WTC11 (cell line): ENCODE data around the gene BIRC5. TPM values are rescaled to one million over a fixed set of nuclear protein-coding genes. Genes with fewer than 3 reads are reported as not detected.

Experiments used
- ATAC-seq: fragments of 200-7000 bp; cut with Tn5 transposase; 2 replicates; pipeline ENCODE4 v1.10.0; 2021; ENCODE audit warnings: mild to moderate bottlenecking, moderate library complexity
- CTCF ChIA-PET: fragments of 300-600 bp; sonication (Branson Sonifier 250); formaldehyde crosslinking; loops from one replicate; lab custom pipeline; 2021; ENCODE audit warnings: antibody characterized with exemption; lab: Charles Lee
- POLR2A ChIA-PET: fragments of 350-600 bp; sonication (Branson Sonifier 250); formaldehyde crosslinking; loops from one replicate; lab custom pipeline; 2021; ENCODE audit warnings: antibody characterized with exemption; lab: Charles Lee
- DNase-seq: peaks from one replicate; pipeline ENCODE4 v3.0.0; 2021; ENCODE audit warnings: low spot score
- H3K27ac Mint-ChIP-seq: 2 replicates; pipeline ENCODE4 v1.8.0; 2021; ENCODE audit warnings: mixed read lengths
- H3K27me3 Mint-ChIP-seq: 2 replicates; pipeline ENCODE4 v1.8.0; 2021; ENCODE audit warnings: low read depth, mild to moderate bottlenecking, moderate library complexity, mixed read lengths
- H3K36me3 Mint-ChIP-seq: 2 replicates; pipeline ENCODE4 v1.8.0; 2021; ENCODE audit warnings: mixed read lengths
- H3K4me1 Mint-ChIP-seq: 2 replicates; pipeline ENCODE4 v1.8.0; 2022; ENCODE audit warnings: mixed read lengths
- H3K4me3 Mint-ChIP-seq: 2 replicates; pipeline ENCODE4 v1.8.0; 2021; ENCODE audit warnings: mild to moderate bottlenecking, moderate library complexity, mixed read lengths
- H3K9me3 Mint-ChIP-seq: 2 replicates; pipeline ENCODE4 v1.8.0; 2021; ENCODE audit warnings: mixed read lengths
- AR ChIP-seq: fragments of 250-450 bp; sonication (Bioruptor Pico); IDR thresholded peaks from 2 replicates; pipeline ENCODE4 v1.9.0; 2021; ENCODE audit warnings: mild to moderate bottlenecking
- ATF1 ChIP-seq: sonication (generic); formaldehyde crosslinking; IDR thresholded peaks from 2 replicates; pipeline ENCODE4 v1.8.1; 2023; ENCODE audit warnings: mild to moderate bottlenecking, moderate library complexity, missing genetic modification reagents
- CREM ChIP-seq: sonication (generic); formaldehyde crosslinking; IDR thresholded peaks from 2 replicates; pipeline ENCODE4 v1.8.1; 2022; ENCODE audit warnings: mild to moderate bottlenecking, missing genetic modification reagents, moderate library complexity
- ERG ChIP-seq: fragments of 250-450 bp; sonication (Bioruptor Pico); IDR thresholded peaks from 2 replicates; pipeline ENCODE4 v1.8.0; 2021; ENCODE audit warnings: mild to moderate bottlenecking
- FOXP1 ChIP-seq: sonication (generic); formaldehyde crosslinking; IDR thresholded peaks from 2 replicates; pipeline ENCODE4 v1.8.0; 2022; ENCODE audit warnings: missing genetic modification reagents, mild to moderate bottlenecking, moderate library complexity, borderline replicate concordance
- GABPB1 ChIP-seq: sonication (generic); formaldehyde crosslinking; IDR thresholded peaks from 2 replicates; pipeline ENCODE4 v1.8.1; 2023; ENCODE audit warnings: mild to moderate bottlenecking, missing genetic modification reagents
- IRF1 ChIP-seq: sonication (generic); formaldehyde crosslinking; IDR thresholded peaks from 2 replicates; pipeline ENCODE4 v1.8.0; 2023; ENCODE audit warnings: missing genetic modification reagents
- JAZF1 ChIP-seq: fragments of 250-450 bp; sonication (Bioruptor Pico); IDR thresholded peaks from 2 replicates; pipeline ENCODE4 v1.9.0; 2021; ENCODE audit warnings: moderate library complexity, mild to moderate bottlenecking, inconsistent platforms
- NR2C2 ChIP-seq: sonication (generic); formaldehyde crosslinking; IDR thresholded peaks from 2 replicates; pipeline ENCODE4 v1.8.0; 2022; ENCODE audit warnings: mild to moderate bottlenecking, missing genetic modification reagents
- NR3C1 ChIP-seq: sonication (generic); formaldehyde crosslinking; conservative IDR thresholded peaks from 2 replicates; pipeline ENCODE4 v1.8.1; 2023; ENCODE audit warnings: low read depth, mild to moderate bottlenecking, missing genetic modification reagents
- TEAD1 ChIP-seq: sonication (generic); formaldehyde crosslinking; IDR thresholded peaks from 2 replicates; pipeline ENCODE4 v1.8.0; 2022; ENCODE audit warnings: mild to moderate bottlenecking, missing genetic modification reagents
- ZBTB21 ChIP-seq: sonication (generic); formaldehyde crosslinking; IDR thresholded peaks from 2 replicates; pipeline ENCODE4 v1.8.1; 2023; ENCODE audit warnings: mild to moderate bottlenecking, missing genetic modification reagents, borderline replicate concordance
- total RNA-seq: library from RNA; stranded (reverse); gene quantifications from 3 replicates; pipeline ENCODE4 v1.2.3, GENCODE V29; 2021
- TF ChIP-seq, protein P1 (sequence below): sonication (generic); formaldehyde crosslinking; IDR thresholded peaks from 2 replicates; pipeline ENCODE4 v1.8.0; 2022; ENCODE audit warnings: mild to moderate bottlenecking, missing genetic modification reagents
- TF ChIP-seq, protein P2 (sequence below): sonication (generic); formaldehyde crosslinking; IDR thresholded peaks from 2 replicates; pipeline ENCODE4 v1.8.1; 2023; ENCODE audit warnings: mild to moderate bottlenecking, missing genetic modification reagents
- TF ChIP-seq, protein P3 (sequence below): sonication (generic); formaldehyde crosslinking; IDR thresholded peaks from 2 replicates; pipeline ENCODE4 v1.8.1; 2023; ENCODE audit warnings: mild to moderate bottlenecking, moderate library complexity, missing genetic modification reagents

Gene BIRC5
- total RNA-seq, 1 experiment from 2014 or later = 115 TPM

DNA sequence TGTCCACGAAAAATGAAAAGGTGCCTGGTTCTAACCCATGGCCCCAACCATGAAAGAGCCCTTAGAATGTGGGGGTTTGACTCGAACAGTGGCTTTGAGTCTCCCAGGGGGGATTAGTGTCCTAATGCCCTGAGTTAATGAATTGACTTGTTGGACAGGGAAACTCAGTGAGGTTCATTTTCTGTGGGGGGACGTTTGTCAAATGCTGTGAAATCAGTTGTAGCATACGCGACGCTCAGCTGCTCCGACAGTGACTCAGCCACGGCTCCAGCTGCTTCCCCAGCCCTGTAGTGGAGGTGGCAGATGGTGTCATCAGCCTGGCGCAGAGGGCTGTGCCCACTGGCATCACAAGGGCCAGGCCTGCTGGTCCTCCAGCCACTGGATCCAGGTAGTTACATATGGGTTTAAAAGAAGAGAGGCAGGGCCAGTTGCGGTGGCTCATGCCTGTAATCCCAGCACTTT is 13.4 kb downstream of the BIRC5 start (continued):
- TF ChIP-seq ERG (CRISPR knock-in tag) = no peak
- TF ChIP-seq, protein P1, sequence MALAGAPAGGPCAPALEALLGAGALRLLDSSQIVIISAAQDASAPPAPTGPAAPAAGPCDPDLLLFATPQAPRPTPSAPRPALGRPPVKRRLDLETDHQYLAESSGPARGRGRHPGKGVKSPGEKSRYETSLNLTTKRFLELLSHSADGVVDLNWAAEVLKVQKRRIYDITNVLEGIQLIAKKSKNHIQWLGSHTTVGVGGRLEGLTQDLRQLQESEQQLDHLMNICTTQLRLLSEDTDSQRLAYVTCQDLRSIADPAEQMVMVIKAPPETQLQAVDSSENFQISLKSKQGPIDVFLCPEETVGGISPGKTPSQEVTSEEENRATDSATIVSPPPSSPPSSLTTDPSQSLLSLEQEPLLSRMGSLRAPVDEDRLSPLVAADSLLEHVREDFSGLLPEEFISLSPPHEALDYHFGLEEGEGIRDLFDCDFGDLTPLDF (CRISPR knock-in tag) = no peak
- TF ChIP-seq JAZF1 (CRISPR knock-in tag) = no peak
- TF ChIP-seq GABPB1 (CRISPR knock-in tag) = no peak
- no peak for TF ChIP-seq ZBTB21 (CRISPR knock-in tag)
- TF ChIP-seq TEAD1 = no peak
- TF ChIP-seq, protein P2, sequence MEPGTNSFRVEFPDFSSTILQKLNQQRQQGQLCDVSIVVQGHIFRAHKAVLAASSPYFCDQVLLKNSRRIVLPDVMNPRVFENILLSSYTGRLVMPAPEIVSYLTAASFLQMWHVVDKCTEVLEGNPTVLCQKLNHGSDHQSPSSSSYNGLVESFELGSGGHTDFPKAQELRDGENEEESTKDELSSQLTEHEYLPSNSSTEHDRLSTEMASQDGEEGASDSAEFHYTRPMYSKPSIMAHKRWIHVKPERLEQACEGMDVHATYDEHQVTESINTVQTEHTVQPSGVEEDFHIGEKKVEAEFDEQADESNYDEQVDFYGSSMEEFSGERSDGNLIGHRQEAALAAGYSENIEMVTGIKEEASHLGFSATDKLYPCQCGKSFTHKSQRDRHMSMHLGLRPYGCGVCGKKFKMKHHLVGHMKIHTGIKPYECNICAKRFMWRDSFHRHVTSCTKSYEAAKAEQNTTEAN = no peak
- TF ChIP-seq, protein P3, sequence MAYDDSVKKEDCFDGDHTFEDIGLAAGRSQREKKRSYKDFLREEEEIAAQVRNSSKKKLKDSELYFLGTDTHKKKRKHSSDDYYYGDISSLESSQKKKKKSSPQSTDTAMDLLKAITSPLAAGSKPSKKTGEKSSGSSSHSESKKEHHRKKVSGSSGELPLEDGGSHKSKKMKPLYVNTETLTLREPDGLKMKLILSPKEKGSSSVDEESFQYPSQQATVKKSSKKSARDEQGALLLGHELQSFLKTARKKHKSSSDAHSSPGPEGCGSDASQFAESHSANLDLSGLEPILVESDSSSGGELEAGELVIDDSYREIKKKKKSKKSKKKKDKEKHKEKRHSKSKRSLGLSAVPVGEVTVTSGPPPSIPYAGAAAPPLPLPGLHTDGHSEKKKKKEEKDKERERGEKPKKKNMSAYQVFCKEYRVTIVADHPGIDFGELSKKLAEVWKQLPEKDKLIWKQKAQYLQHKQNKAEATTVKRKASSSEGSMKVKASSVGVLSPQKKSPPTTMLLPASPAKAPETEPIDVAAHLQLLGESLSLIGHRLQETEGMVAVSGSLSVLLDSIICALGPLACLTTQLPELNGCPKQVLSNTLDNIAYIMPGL (CRISPR knock-in tag) = no peak

- DNase-seq (no peak), ATAC-seq (no peak)
- Mint-ChIP-seq H3K27ac (no peak overlapping the region), H3K36me3 (peaks cover 20% of the 10 kb centered on the region), H3K27me3 (peaks cover 31% of the 10 kb centered on the region), H3K4me3 (no peak overlapping the region), H3K9me3 (no peaks in the 10 kb centered on the region)
- POLR2A ChIA-PET = interaction anchor here (0.6 kb wide), 1 partner anchor 490 kb away, joined by 3 read pairs; no protein-coding TSS in a partner anchor
- TF ChIP-seq ATF1 (CRISPR knock-in tag) (no peak), NR2C2 (CRISPR knock-in tag) (no peak), CREM (CRISPR knock-in tag) (no peak), AR (CRISPR knock-in tag) (no peak), NR3C1 (no peak), IRF1 (no peak), FOXP1 (CRISPR knock-in tag) (no peak)
- TF ChIP-seq, all 79 proteins: peak for 0
- CTCF ChIA-PET = no interaction called here
- peaks cover 4% of the 10 kb centered on the region; the same call in 1 of the 2 replicates for H3K4me1 Mint-ChIP-seq
Measured at GRCh38 chr17:78228176-78228575, 14.1 kb downstream of the BIRC5 start.
